GM18873 (cell line): Measurements from ENCODE around the gene ATAD3C.
"Not testable (repeated sequence)": the region's sequence is repeated elsewhere in the genome, so short reads cannot be mapped to it uniquely, and the experiment has no call there.

Source experiments
- ATAC-seq: cut with Tn5 transposase; IDR thresholded peaks from one replicate; pipeline ENCODE4 v1.9.1; 2021; ENCODE audit warnings: mild to moderate bottlenecking, moderate library complexity, moderate number of reproducible peaks; ENCODE audit not compliant: unreplicated experiment, low FRiP score

The ATAD3C gene

DNA sequence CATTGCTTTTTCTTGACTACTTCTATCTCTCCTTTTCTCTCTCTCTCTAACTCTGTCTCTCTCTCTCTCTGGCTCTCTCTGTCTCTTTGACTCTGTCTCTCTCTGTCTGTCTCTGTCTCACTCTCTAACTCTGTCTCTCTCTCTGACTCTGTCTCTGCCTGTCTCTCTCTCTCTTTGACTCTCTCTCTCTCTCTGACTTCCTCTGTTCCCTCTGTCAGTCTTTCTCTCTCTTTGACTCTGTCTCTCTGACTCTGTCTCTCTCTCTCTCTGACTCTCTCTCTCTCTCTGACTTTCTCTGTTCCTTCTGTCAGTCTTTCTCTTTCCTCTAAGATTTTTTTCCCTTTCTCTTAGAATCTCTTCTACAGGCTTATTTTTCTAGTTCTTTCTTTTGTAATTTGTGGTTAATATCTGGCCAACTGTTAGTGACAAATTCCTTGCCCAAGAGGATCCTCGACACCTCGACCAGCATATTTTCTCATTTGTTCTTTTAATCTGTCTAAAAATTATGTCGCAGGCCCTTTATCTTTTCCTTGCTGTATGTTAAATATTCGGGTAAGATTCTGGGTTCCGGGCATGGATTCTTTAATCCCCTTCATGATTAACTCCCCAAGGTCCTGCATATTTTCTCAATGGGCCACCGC lies at the start of gene ATAD3C:
ATAD3C (plus strand) TSS at position 591 of the 641 bp plus-strand sequence. CDS start 995 bp downstream, outside the sequence.
- ATAC-seq: no peak

DNA sequence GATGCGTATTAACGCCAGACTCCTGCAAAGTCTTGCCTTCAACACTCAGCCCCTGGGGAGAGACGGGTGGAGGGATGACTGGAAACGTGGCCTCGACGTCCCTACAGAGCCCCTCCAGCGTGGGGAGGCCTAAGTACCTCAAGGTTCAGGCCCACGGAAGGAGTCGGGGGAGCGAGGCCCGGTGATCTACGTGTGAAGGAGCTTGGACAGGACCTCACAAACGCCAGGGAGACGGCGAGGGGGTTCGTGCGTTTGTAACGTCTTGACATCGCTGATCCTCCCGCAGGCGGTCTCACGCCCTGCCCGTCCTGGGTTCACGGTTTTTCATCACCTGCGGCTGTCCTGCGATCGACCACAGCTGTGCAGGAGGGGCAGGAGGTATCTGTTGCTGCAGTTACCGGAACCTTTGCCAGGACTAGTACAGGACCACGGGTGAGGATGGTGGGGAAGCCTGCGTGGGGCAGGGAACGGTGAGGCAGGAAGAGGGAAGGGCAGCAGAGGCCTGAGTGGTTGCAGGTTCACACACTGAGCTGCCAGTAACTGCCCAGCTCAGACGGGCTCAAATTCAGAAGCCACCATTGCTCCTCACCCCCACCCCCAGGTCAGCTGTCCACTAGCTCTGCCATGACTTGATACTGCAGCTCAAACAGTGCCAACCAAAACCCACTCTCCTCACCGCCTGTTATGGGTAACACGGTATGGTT lies 49.5 kb upstream of the ATAD3C start:
- ATAC-seq: peak; percentile 5

GRCh38 chr1:1400576-1401456 lies 48.7 kb upstream of the ATAD3C start:
- ATAC-seq: no peak

- ATAC-seq: no peak
Observed at GRCh38 chr1:1401457-1402010, 48.0 kb upstream of the ATAD3C start.

GRCh38 chr1:1402072-1402900 lies 47.2 kb upstream of the ATAD3C start:
- ATAC-seq: no peak

GRCh38 chr1:1402901-1403392 lies 46.5 kb upstream of the ATAD3C start:
- ATAC-seq: not testable (repeated sequence)

DNA sequence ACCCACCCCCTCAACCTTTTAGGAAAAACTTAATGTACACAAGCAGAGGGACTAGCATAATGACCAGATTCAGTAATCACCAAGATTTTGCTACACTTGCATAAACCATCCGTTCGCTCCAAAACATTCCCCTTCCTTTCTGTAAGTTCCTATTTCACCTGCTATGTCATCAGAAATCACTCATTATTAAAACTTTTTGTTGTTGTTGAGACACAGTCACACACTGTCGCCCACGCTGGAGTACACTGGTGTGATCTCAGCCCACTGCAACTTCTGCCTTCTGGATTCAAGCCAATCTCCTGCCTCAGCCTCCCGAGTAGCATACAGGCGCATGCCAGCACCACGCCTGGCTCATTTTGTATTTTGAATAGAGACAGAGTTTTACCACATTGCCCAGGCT lies 45.8 kb upstream of the ATAD3C start:
- ATAC-seq: no peak

DNA sequence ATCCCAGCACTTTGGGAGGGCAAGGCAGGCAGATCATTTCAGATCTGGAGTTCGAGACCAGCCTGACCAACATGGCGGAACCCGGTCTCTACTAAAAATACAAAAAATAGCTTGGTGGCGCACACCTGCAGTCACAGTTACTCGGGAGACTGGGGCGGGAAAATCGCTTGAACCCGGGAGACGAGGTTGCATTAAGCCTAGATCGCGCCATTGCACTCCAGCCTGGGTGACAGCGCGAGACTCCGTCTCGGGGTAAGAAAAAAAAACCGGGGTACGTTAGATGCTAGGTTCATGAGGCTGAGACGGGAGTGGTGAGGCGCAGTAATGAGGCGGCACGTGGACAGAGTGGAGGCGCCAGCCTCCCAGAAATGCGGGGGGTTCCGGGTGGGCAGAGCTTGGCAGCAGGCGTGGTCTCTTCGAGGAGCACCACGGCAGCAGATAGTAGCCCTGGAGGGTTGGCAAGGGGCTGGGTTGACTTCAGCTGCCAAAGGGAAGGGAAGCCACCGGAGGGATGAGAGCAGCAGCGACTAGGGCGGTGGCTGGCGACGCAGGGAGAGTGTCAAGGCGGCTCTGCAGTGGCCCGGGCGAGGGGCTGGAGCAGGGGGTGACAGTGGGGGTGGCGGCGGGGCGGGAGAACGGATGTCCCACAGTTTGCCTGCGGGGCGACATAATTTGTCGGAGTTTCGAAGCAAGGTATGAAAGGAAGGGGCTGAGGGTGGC lies 43.2 kb upstream of the ATAD3C start:
- ATAC-seq: no peak

DNA sequence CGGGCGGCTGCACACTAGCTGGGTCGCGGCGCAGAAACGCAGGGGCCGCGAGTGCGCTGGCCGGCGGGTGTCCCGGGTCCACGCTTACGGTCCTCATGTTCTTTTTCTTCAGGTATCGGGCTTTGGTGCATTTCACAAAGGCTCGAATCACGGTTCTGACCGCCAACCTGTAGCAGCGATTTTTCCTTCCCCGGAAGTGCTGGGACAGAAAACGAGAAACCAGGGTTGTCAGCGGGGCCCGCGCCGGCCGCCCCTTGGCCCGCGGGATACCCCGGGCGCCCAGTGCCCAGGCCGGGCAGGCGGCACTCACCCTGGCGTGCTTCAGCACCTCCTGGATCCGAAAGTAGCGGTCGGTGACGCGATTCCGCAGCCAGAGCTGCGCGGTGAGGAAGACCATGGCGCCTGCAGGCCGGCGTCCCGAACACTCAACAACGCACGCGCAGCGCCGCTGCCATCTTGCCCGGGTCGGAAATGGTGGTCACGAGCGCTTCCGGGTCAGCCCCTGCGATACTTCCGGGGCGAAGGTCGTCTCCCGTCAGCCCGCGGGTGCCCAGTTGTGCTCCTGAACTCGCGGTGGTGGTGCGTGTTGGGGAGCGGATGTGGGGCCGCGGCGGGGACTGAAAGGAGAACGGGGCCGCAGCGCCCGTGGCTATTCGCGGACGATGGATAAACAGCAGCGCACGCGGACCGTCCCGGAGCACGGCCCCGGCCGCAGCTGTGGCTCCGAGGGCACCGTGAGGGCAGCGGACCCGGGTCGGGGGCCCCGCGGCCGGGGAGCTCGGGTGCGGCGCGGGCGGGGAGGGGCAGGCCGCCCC lies 42.5 kb upstream of the ATAD3C start, which contains the start of gene MRPL20:
MRPL20 (minus strand) TSS at position 473 of the 815 bp plus-strand sequence; CDS start at position 397, 76 bp downstream.
- ATAC-seq: peak; percentile 84

DNA sequence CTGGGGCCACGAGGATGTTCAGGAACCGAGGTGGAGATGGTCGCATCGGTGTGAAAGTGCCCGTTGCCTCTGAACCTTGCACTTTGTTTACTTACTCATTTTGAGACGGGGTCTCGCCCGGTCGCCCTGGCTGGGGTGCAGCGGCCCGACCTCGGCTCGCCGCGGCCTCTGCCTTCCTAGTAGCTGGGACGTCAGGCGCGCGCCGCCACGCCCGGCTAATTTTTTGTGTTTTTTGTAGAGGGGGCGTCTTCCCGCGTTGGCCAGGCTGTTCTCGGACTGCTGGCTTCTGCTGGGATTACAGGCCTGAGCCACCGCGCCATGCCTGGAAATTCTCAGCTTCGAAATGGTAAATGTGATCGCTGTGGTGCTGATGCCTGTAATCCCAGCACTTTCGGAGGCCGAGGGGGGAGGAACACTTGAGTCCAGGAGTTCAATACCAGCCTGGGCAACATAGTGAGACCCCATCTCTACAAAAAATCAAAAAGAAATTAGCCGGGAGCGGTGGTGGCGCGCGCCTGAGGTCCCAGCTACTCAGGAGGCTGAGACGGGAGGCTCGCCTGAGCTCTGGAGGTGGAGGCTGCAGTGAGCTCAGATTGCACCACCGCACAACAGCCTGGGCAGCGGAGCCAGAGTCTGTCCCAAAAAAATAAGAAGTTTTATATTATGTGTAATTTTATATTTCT lies 41.7 kb upstream of the ATAD3C start:
- ATAC-seq: peak; percentile 26

GRCh38 chr1:1410238-1410637 lies 39.3 kb upstream of the ATAD3C start:
- not testable (repeated sequence) for ATAC-seq

DNA sequence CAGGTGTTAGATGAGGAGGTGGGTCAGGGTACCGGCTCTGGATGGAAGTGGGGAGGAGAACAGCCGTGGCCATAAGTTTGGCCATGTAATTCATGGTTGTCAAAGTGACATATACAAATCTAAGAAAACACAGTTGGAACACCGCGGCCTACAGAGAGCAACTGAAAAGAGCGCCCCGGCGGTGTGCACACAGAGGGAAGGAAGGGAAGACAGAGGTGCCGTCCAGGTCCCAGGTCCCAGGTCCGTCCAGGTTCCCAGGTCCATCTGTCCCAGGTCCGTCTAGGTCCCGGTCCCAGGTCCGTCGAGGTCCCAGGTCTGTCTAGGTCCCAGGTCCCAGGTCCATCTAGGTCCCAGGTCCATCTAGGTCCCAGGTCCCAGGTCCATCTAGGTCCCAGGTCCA lies 37.9 kb upstream of the ATAD3C start:
- ATAC-seq: no peak

DNA sequence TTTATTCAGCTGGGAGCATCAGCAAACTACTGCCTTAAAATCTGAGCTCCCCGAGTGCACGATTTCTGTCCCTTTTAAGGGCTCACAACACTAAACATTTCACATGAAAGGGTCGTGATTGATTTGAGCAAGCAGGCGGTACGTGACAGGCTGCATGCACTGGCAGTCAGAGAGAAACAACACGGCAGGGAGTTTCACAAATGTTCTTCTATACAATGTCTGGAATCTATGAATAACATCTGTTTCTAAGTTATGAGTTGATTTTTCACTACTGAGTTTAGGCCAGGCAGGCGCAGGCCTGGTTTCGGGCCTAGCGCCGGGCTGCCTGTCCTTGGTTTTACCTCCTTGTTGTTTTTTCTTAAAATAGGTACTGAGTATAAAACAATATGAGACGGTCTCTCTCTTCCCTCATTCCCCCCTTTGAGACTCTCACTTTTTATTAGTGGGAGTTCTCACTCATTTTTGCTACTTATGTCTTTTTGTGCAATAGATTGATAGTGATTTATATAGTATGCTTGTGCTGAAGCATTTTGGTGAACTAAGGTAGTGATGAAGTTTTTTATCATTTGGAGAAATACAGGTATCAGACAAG lies 37.1 kb upstream of the ATAD3C start:
- not testable (repeated sequence) for ATAC-seq

GRCh38 chr1:1415751-1416150 lies 33.7 kb upstream of the ATAD3C start:
- no peak for ATAC-seq

- ATAC-seq: not testable (repeated sequence)
Observed at GRCh38 chr1:1417396-1417795, 32.1 kb upstream of the ATAD3C start.

DNA sequence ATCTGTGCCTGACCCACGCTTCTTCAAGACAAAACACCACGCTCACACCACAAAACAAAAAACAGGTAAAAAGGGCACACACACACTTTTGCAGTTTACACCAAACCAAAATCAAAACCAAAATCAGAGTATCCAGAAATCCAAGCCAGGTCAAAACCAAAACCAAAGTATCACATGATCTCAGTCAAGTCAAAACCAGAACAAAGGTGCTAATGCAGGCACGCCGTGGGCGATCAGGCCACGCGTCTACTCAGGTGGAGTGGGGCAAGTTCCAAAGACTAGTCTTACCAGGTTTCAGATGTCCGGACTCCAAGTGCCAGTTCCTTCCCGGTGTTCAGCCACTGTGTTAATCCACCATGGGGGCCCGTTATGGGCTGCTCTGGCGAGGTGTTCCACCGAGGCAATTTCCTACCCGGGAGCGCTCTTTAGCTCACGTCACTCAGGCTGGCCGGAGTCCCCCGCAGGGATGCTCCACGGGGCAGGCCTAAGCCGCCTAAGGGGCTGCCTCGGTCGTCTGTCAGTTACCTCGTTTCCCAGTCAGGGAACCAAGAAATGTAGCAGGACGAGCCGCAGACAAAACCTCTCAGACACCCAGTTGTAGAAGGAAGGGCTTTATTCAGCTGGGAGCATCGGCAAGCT lies 31.5 kb upstream of the ATAD3C start:
- ATAC-seq: not testable (repeated sequence)
